CD4-positive, alpha-beta memory T cell (primary cell): ENCODE data around the gene CBLC. TPM values are rescaled to one million over a fixed set of nuclear protein-coding genes. Genes with fewer than 3 reads are reported as not detected.

Source experiments
- CTCF ChIA-PET: fragments of 350-600 bp; sonication (Branson Sonifier 250); formaldehyde crosslinking; loops from one replicate; lab custom pipeline; 2021; ENCODE audit warnings: inconsistent platforms; ENCODE audit not compliant: partially characterized antibody; lab: Charles Lee
- POLR2A ChIA-PET: fragments of 350-600 bp; sonication (Branson Sonifier 250); formaldehyde crosslinking; loops from one replicate; lab custom pipeline; 2021; ENCODE audit not compliant: partially characterized antibody; lab: Charles Lee
- DNase-seq, 5 donors: peaks; one replicate each; pipeline versions ENCODE4 v3.0.0 to v3.0.0-alpha.2; 2020 to 2022; ENCODE audit warnings: mixed read lengths in 1 of 5
- H3K27ac ChIP-seq: one replicate; pipeline ENCODE4 v1.7.0; 2013; ENCODE audit warnings: low read depth, low read length
- H3K27me3 ChIP-seq: 2 replicates; pipeline ENCODE4 v1.7.0; 2013; ENCODE audit warnings: mild to moderate bottlenecking, low read length, moderate library complexity; ENCODE audit not compliant: insufficient read depth
- H3K36me3 ChIP-seq: 2 replicates; pipeline ENCODE4 v1.7.0; 2013; ENCODE audit warnings: mild to moderate bottlenecking, low read length, moderate library complexity; ENCODE audit not compliant: insufficient read depth
- H3K4me1 ChIP-seq: 2 replicates; pipeline ENCODE4 v1.7.0; 2013; ENCODE audit warnings: mild to moderate bottlenecking, low read length, moderate library complexity; ENCODE audit not compliant: insufficient read depth
- H3K4me3 ChIP-seq, 2 donors: one replicate each; pipeline ENCODE4 v1.7.0; 2013; ENCODE audit warnings: low read length in 2 of 2, mild to moderate bottlenecking in 1 of 2
- H3K9me3 ChIP-seq, 2 donors: one replicate each; pipeline ENCODE4 v1.7.0; 2013; ENCODE audit warnings: low read length in 2 of 2, control low read depth in 1 of 2; ENCODE audit not compliant: control insufficient read depth in 1 of 2
- H3K27ac Mint-ChIP-seq, 7 donors: one replicate each; pipeline ENCODE4 v1.8.0; 2020 to 2021; ENCODE audit warnings: mixed read lengths in 7 of 7, mild to moderate bottlenecking in 6 of 7, inconsistent platforms in 3 of 7, moderate library complexity in 3 of 7
- H3K27me3 Mint-ChIP-seq, 2 donors: one replicate each; pipeline ENCODE4 v1.8.0; 2020 to 2021; ENCODE audit warnings: mixed read lengths in 2 of 2
- H3K36me3 Mint-ChIP-seq, 2 donors: one replicate each; pipeline ENCODE4 v1.8.0; 2020 to 2021; ENCODE audit warnings: mixed read lengths in 2 of 2, inconsistent platforms in 1 of 2, mild to moderate bottlenecking in 1 of 2
- H3K4me1 Mint-ChIP-seq, 4 donors: one replicate each; pipeline ENCODE4 v1.8.0; 2020 to 2021; ENCODE audit warnings: mixed read lengths in 4 of 4, mild to moderate bottlenecking in 1 of 4
- H3K4me3 Mint-ChIP-seq, 8 donors: one replicate each; pipeline ENCODE4 v1.8.0; 2020 to 2021; ENCODE audit warnings: mixed read lengths in 8 of 8, mild to moderate bottlenecking in 7 of 8, moderate library complexity in 6 of 8, inconsistent platforms in 3 of 8
- H3K9me3 Mint-ChIP-seq, 8 donors: one replicate each; pipeline ENCODE4 v1.8.0; 2020 to 2021; ENCODE audit warnings: mixed read lengths in 8 of 8, mild to moderate bottlenecking in 5 of 8, inconsistent platforms in 3 of 8, moderate library complexity in 1 of 8
- intact Hi-C: fragments of 100-400 bp; cut with micrococcal nuclease; formaldehyde crosslinking; loops from one replicate; pipeline ENCODE4 v1.15.1; 2023
- polyA plus RNA-seq, 2 donors: library from polyadenylated mRNA; unstranded; fragments of 300-500 nt; fragmentation: Illumina TruSeq; gene quantifications; one replicate each; pipeline ENCODE4 v1.2.3, GENCODE V29; 2021
- total RNA-seq, 2 experiments: library from RNA; stranded (reverse); gene quantifications; one replicate each; pipeline ENCODE4 v1.2.3, GENCODE V29; 2021

The CBLC gene
- total and polyA plus RNA-seq, 4 experiments from 2014 or later: not detected

GRCh38 chr19:44741258-44741731 is 36.4 kb upstream of the CBLC start:
- CTCF ChIA-PET: interaction anchor here (5.5 kb wide), 1 partner anchor 17 kb away, joined by 20 read pairs; no protein-coding TSS in a partner anchor
- intact Hi-C loops: no loop called here
- Histone ChIP-seq H3K4me1 (no peaks in the 10 kb centered on the region), H3K27ac (no peak overlapping the region), H3K36me3 (no peaks in the 10 kb centered on the region), H3K27me3 (no peaks in the 10 kb centered on the region), H3K4me3 (no peak overlapping the region), H3K9me3 (no peaks in the 10 kb centered on the region)
- H3K4me1 Mint-ChIP-seq: peaks cover 3 to 17% (median 5%) of the 10 kb centered on the region in 4 donors
- H3K9me3 Mint-ChIP-seq: no peaks in the 10 kb centered on the region
- no peaks in the 10 kb centered on the region for H3K27me3 Mint-ChIP-seq
- POLR2A ChIA-PET: interaction anchor here (0.6 to 1.4 kb wide), 2 partner anchors 11 to 13 kb away, joined by 3 to 4 read pairs; no protein-coding TSS in a partner anchor
- peak overlapping the region in 5 of 7 donors; percentile 30 to 66 (median 62) for H3K27ac Mint-ChIP-seq
- H3K36me3 Mint-ChIP-seq: no peaks in the 10 kb centered on the region
- DNase-seq: peak in 1 of 5 donors; percentile 31
- H3K4me3 Mint-ChIP-seq: no peak overlapping the region

DNA sequence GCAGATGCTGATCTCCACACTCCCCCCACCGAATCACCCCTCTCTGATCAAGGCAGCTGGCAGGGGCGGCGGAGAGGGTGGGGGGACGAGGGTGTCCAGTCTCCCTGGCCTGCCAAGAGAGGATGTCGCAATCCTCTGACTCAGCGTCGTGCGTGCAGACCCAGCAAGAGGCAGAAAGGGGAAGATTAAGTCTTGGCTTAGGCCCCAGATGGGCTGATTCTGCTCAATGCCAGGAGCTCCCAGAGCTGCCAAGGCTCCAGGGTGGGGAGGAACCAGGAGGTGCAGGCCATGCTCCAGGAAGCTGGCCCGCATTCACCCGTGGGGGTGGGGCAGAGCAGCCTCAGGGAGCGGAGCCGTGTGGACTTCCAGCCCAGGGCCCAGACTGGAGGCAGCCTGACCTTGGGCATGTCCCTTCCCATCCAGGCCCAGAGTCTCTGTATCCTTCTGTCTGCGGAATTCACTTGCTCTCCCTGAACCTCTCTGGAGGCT is 35.8 kb upstream of the CBLC start:
- no peaks in the 10 kb centered on the region for H3K27me3 ChIP-seq
- no peak overlapping the region for H3K4me3 ChIP-seq
- H3K9me3 Mint-ChIP-seq: peaks cover 0 to 1% (median 0%) of the 10 kb centered on the region in 8 donors
- CTCF ChIA-PET: interaction anchor here (5.5 kb wide), 1 partner anchor 18 kb away, joined by 20 read pairs; no protein-coding TSS in a partner anchor
- no peaks in the 10 kb centered on the region for H3K36me3 Mint-ChIP-seq
- H3K9me3 ChIP-seq: no peaks in the 10 kb centered on the region
- peak overlapping the region in 1 of 8 donors; percentile 20 for H3K4me3 Mint-ChIP-seq
- no peaks in the 10 kb centered on the region for H3K27me3 Mint-ChIP-seq
- H3K27ac ChIP-seq: no peak overlapping the region
- POLR2A ChIA-PET: interaction anchor here (1.2 to 1.6 kb wide), 3 partner anchors 12 to 26 kb away, joined by 3 to 4 read pairs (median 3); no protein-coding TSS in a partner anchor
- peaks cover 7 to 23% (median 9%) of the 10 kb centered on the region in 4 donors for H3K4me1 Mint-ChIP-seq
- peak overlapping the region in 2 of 7 donors; percentile 30 to 66 for H3K27ac Mint-ChIP-seq
- intact Hi-C loops: no loop called here
- H3K36me3 ChIP-seq: no peaks in the 10 kb centered on the region
- H3K4me1 ChIP-seq: peaks cover 5% of the 10 kb centered on the region
- peak in 1 of 5 donors; percentile 35 for DNase-seq

GRCh38 chr19:44742330-44743061 is 35.2 kb upstream of the CBLC start:
- H3K4me3 Mint-ChIP-seq: peak overlapping the region in 1 of 8 donors; percentile 20

GRCh38 chr19:44744871-44745332 is 32.8 kb upstream of the CBLC start:
- Mint-ChIP-seq H3K4me1 (peaks cover 20 to 49% (median 28%) of the 10 kb centered on the region in 4 donors), H3K4me3 (no peak overlapping the region), H3K36me3 (peaks cover 0 to 10% of the 10 kb centered on the region in 2 donors), H3K27ac (peak overlapping the region; percentile 15 to 97 (median 85)), H3K9me3 (peaks cover 0 to 2% (median 0%) of the 10 kb centered on the region in 8 donors), H3K27me3 (no peaks in the 10 kb centered on the region)
- peaks cover 22% of the 10 kb centered on the region for H3K4me1 ChIP-seq
- no peaks in the 10 kb centered on the region for H3K36me3 ChIP-seq
- H3K27ac ChIP-seq: no peak overlapping the region
- DNase-seq: peak in 1 of 5 donors; percentile 20
- POLR2A ChIA-PET: interaction anchor here (0.6 to 1.2 kb wide), 3 partner anchors 8 to 108 kb away, joined by 3 to 4 read pairs (median 3); no protein-coding TSS in a partner anchor
- H3K27me3 ChIP-seq: no peaks in the 10 kb centered on the region
- no peak overlapping the region for H3K4me3 ChIP-seq
- CTCF ChIA-PET: interaction anchor here (5.5 kb wide), 1 partner anchor 21 kb away, joined by 20 read pairs; no protein-coding TSS in a partner anchor
- H3K9me3 ChIP-seq: no peaks in the 10 kb centered on the region
- intact Hi-C loops: loop anchor here (5.0 kb wide), 2 partner anchors 147 to 257 kb away; partner anchors contain the start of genes RELB and TOMM40

More at GRCh38 chr19:44742330-44743061, 35.2 kb upstream of the CBLC start:
- Histone ChIP-seq H3K4me3 (no peak overlapping the region), H3K27me3 (no peaks in the 10 kb centered on the region), H3K4me1 (peaks cover 11% of the 10 kb centered on the region), H3K36me3 (no peaks in the 10 kb centered on the region), H3K27ac (no peak overlapping the region), H3K9me3 (no peaks in the 10 kb centered on the region)
- H3K27me3 Mint-ChIP-seq: no peaks in the 10 kb centered on the region
- no peak for DNase-seq
- CTCF ChIA-PET: interaction anchor here (1.6 to 5.5 kb wide), 2 partner anchors 18 to 28 kb away, joined by 5 to 20 read pairs; no protein-coding TSS in a partner anchor
- H3K9me3 Mint-ChIP-seq: peaks cover 0 to 2% (median 0%) of the 10 kb centered on the region in 8 donors
- peaks cover 10 to 29% (median 13%) of the 10 kb centered on the region in 4 donors for H3K4me1 Mint-ChIP-seq
- H3K27ac Mint-ChIP-seq: peak overlapping the region in 3 of 7 donors; percentile 30 to 68 (median 42)
- intact Hi-C loops: no loop called here
- POLR2A ChIA-PET: interaction anchor here (1.2 to 1.6 kb wide), 4 partner anchors 10 to 25 kb away, joined by 3 to 7 read pairs (median 4); no protein-coding TSS in a partner anchor
- H3K36me3 Mint-ChIP-seq: no peaks in the 10 kb centered on the region

- Mint-ChIP-seq H3K27ac (peak overlapping the region; percentile 80 to 100 (median 96)), H3K9me3 (peaks cover 0 to 2% (median 0%) of the 10 kb centered on the region in 8 donors), H3K4me1 (peaks cover 23 to 54% (median 31%) of the 10 kb centered on the region in 4 donors), H3K4me3 (peak overlapping the region in 2 of 8 donors; percentile 25 to 66), H3K27me3 (no peaks in the 10 kb centered on the region), H3K36me3 (peaks cover 0 to 12% of the 10 kb centered on the region in 2 donors)
- H3K36me3 ChIP-seq: no peaks in the 10 kb centered on the region
- intact Hi-C loops: loop anchor here (5.0 kb wide), 2 partner anchors 147 to 257 kb away; partner anchors contain the start of genes RELB and TOMM40
- H3K4me3 ChIP-seq: no peak overlapping the region
- peaks cover 26% of the 10 kb centered on the region for H3K4me1 ChIP-seq
- ChIA-PET CTCF (interaction anchor here (5.5 kb wide), 1 partner anchor 21 kb away, joined by 20 read pairs; no protein-coding TSS in a partner anchor), POLR2A (interaction anchor here (0.9 to 1.2 kb wide), 3 partner anchors 8 to 25 kb away, joined by 3 to 4 read pairs (median 3); no protein-coding TSS in a partner anchor)
- no peaks in the 10 kb centered on the region for H3K9me3 ChIP-seq
- peak in 1 of 5 donors; percentile 25 for DNase-seq
- peak overlapping the region; percentile 98 for H3K27ac ChIP-seq
- H3K27me3 ChIP-seq: no peaks in the 10 kb centered on the region
These were observed 32.3 kb upstream of the CBLC start for GRCh38 chr19:44745341-44745831.

DNA sequence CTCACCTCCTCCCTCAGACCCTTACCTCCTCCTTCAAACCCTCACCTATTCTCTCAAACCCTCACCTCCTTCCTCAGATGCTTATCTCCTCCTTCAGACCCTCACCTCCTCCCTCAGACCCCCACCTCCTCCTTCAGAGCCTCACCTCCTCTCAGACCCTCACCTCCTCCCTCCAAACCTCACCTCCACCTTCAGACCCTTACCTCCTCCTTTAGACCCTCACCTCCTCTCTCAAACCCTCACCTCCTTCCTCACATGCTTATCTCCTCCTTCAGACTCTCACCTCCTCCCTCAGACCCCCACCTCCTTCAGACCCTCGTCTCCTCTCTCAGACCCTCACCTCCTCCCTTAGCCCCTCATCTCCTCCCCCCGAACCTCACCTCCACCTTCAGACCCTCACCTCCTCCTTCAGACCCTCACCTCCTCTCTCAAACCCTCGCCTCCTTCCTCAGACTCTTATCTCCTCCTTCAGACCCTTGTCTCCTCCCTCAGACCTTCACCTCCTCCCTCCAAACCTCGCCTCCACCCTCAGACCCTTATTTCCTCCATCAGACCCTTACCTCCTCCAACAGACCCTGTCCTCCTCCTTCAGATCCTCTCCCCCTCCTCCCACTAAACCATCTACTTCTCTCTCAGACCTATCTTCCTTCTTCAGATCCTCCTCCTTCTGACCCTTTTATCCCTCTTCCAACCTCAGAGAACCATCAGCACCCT is 31.6 kb upstream of the CBLC start:
- Mint-ChIP-seq H3K4me3 (peak overlapping the region; percentile 44 to 75 (median 68)), H3K4me1 (peaks cover 27 to 60% (median 36%) of the 10 kb centered on the region in 4 donors), H3K9me3 (peaks cover 0 to 2% (median 0%) of the 10 kb centered on the region in 8 donors), H3K36me3 (peaks cover 5 to 18% of the 10 kb centered on the region in 2 donors), H3K27ac (peak overlapping the region; percentile 85 to 100 (median 97)), H3K27me3 (no peaks in the 10 kb centered on the region)
- Histone ChIP-seq H3K9me3 (no peaks in the 10 kb centered on the region), H3K27ac (peak overlapping the region; percentile 98), H3K4me3 (no peak overlapping the region), H3K27me3 (no peaks in the 10 kb centered on the region), H3K4me1 (peaks cover 33% of the 10 kb centered on the region), H3K36me3 (no peaks in the 10 kb centered on the region)
- DNase-seq: peak in 1 of 5 donors; percentile 19
- intact Hi-C loops: loop anchor here (5.0 kb wide), 2 partner anchors 146 to 256 kb away; partner anchors contain the start of genes RELB and TOMM40
- ChIA-PET CTCF (no interaction called here), POLR2A (interaction anchor here (0.9 to 1.2 kb wide), 3 partner anchors 7 to 24 kb away, joined by 3 to 4 read pairs (median 3); no protein-coding TSS in a partner anchor)
